NCI-H1105 treated with DMSO at 0.1 percent for 48 hours (cell line): Measurements from ENCODE around the gene DDX20.
"Not testable (repeated sequence)": the region's sequence is repeated elsewhere in the genome, so short reads cannot be mapped to it uniquely, and the experiment has no call there.

Experiments
- DNase-seq: peaks from one replicate; lab custom pipeline; 2025; lab: John Stamatoyannopoulos, UW

Gene DDX20

GRCh38 chr1:111792249-111792648 is 36.5 kb downstream of the DDX20 start:
- DNase-seq = no peak

DNA sequence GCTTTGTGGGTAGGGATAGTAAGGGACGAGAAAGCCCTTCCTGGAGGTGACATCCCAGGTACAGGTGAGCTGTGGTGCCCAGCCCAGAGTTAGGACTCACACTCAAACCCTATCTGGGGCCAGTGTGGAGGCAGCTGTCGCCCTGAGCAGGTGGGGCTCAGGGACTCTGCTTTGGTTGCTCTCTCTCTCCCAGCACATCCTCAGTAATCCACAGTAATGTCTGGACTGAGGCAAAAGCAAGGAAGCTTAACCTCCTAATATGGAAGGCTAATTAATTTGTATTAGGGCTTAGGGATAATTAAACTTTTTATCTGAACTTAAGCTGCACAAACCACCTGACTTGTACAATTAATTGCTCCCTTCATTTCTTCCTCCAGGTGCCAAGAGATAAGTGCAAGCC is 38.2 kb downstream of the DDX20 start:
- peak; percentile 31 for DNase-seq

GRCh38 chr1:111795401-111795800 is 39.7 kb downstream of the DDX20 start:
- no peak for DNase-seq

- no peak for DNase-seq
Observed at GRCh38 chr1:111798580-111798979, 42.9 kb downstream of the DDX20 start.

DNA sequence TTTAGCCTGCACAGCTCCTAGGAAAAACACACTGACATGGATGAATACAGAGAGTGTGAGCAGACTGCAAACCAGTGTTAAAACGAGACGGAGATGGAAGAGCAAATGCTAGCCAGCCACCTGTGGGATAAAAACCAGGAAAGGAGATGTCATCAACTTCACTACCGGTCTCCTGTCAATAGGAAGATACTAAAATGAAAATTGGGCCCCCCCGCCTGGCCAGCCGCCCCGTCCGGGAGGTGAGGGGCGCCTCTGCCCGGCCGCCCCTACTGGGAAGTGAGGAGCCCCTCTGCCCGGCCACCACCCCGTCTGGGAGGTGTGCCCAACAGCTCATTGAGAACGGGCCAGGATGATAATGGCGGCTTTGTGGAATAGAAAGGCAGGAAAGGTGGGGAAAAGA is 44.0 kb downstream of the DDX20 start:
- not testable (repeated sequence) for DNase-seq

DNA sequence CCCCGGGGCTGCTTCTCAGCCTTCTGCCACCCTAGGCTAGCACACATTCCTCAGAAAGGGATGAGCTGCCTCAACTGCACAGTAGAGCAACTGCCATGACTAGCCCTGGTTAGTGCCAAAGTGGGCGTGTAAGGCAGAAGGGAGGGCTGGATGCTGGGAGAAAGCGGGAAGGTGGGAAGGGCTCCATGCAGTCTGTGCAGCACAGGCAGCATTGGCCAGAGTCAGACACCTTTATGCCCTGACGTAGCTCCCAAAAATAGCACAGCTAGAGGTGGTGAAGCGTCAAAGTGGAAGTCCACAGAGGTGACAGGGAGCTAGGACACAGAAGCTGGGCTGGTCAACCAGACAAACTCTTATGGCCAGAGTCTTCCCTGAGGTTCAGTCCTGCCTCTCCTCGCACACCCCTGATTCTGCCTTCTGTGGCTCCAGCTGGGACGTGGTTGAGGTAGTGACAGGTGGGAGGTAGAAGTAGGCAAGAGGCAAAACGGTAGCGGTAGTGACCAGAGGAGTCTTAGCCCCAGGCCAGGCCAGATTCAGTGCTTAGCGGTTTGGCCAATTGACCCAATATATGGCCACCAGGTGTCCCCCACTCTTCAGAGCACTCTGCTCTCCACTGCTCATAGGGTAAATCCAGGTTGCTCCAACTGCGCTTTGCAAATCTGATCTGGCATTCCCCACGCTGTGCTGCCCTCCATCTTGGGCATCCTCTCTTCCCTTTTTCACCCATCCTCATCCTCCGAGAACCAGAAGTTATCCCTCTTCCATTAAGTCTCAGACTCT is 45.6 kb downstream of the DDX20 start:
- DNase-seq = no peak

GRCh38 chr1:111802110-111802509 is 46.4 kb downstream of the DDX20 start:
- DNase-seq = no peak

DNA sequence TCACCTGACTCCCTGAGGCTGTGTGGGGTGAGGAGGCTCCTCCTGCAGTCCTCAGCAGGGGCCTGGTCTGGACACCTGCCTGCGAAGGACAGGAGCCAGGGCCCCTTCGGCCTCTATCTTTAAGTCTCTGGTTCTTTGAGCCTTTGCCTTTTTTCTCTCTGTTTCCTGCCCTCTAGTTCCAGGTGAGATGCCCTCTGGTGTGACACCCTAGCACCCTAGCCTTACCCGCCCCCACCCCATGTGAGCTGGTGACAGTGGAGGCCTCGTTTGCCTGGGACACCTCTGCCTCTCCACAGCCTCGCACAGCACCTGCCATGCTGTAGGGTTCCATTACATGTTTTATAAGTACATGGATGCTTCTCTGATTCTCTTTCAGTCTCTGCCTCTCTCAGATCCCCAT is 47.3 kb downstream of the DDX20 start:
- no peak for DNase-seq

- DNase-seq = no peak
Observed at GRCh38 chr1:111803951-111804350, 48.2 kb downstream of the DDX20 start.

GRCh38 chr1:111804776-111805175 is 49.1 kb downstream of the DDX20 start:
- DNase-seq = no peak

DNA sequence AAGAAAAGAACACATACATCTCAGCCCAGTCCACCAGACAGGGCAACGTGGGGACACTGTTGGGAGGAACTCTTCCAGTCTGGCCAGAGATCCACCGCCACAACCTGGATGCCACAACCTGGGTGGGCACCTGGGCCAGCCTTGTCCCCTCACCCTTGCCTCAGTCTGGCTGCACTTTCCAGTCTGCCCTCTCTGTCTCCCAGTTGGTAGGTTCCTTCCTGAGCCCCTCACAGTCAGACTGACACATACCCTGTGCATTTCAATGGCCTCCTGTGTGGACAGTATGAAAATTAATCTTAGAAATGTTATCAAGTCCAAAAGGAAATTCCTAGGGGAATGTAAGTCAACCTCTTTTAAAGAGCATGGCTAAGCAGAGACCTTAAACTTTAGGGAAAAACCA is 49.5 kb downstream of the DDX20 start:
- no peak for DNase-seq

DNA sequence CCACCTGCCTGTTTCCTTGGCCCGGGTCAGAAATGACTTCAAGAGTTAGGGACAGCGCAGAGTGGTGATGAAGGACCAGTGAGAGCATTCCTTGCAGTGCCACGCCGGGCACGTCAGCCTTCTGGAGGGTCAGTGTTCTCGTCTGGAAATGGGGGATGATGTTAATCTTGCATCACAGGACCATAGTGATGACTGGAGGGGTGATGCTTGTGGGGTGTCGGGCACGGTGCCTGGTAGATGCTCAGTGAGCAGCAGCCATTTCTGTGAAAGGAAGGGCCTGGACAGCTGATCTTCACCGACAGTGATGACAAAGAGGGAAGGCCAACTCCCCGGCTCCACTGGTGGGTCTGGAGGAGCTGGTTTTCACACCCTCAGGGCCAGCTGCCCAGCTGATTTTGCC is 56.2 kb downstream of the DDX20 start:
- DNase-seq = no peak

GRCh38 chr1:111812306-111812705 is 56.6 kb downstream of the DDX20 start:
- no peak for DNase-seq

DNA sequence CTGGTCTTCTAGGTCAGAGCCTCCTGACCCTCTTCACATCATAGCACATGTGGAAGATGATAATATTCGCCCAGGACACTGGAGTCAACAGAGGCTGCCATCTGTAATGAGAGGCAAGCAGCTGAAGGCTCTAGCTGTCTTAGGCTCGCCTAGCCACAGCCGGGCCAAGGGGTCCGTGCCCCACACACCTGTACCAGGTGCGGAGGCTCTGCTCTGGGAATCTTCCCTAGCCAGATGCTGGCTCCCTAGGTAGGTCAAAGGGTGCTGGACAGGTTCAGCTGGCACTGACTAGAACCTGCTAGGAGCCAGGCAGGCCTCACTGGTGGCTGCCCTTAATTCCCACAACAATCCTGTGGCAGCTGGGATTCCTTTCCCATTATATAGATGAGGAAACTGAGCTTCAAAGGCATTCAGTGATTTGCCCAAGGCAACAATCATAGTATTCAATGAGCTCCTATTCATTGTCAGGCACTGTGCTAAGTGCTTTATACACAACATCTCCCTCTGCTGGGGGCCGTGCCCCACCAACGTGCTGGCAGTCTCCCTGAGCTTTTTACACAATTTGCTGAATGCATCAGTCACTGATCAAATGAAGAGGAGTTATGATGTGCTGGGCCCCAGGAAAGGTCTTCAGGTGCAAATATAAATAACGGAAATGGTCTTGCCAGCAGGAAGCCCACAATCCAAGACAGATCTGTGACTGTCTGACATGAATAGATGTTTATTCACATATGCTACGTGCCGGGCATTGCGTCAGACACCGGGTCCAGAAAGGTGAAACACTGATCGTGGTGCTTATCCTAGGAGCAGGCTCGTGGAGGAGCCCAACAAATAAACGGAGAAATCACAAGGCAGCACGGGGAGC is 58.0 kb downstream of the DDX20 start:
- DNase-seq = no peak

- no peak for DNase-seq
Observed at GRCh38 chr1:111814305-111814628, 58.6 kb downstream of the DDX20 start.

DNA sequence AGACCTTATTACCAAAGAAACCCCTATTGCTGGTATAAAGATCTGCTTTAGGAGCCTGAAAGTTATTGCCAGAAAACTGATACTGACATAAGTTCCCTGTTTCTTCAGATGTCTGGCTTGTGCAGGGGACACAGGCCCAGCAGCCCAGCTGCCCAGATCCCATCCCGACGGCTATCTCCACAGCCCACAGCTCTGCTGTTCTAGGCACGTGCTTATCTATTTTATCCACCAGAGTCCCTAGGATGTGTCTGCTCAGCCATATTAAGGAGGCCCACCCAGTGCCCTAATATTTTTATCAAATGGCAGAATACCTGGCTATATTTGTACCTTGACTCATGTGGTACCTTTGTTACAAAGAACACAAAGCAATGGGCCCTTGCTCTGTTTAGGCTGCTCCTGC is 58.9 kb downstream of the DDX20 start:
- DNase-seq = no peak
